HAP-1 (cell line): ENCODE data around the gene SLC39A11.

Source experiments
- DNase-seq, 2 experiments: peaks; one replicate each; pipeline ENCODE4 v3.0.0-alpha.2; 2016 to 2020; ENCODE audit warnings: low spot score in 2 of 2
- H3K27me3 ChIP-seq: fragments of 250-450 bp; sonication (Bioruptor Pico); 2 replicates; pipeline ENCODE4 v1.5.1; 2020; ENCODE audit warnings: low read depth, mild to moderate bottlenecking, moderate library complexity
- H3K36me3 ChIP-seq: fragments of 250-450 bp; sonication (Bioruptor Pico); replicated peaks from 2 replicates; pipeline ENCODE4 v1.5.1; 2020; ENCODE audit warnings: mild to moderate bottlenecking
- H3K4me1 ChIP-seq: fragments of 250-450 bp; sonication (Bioruptor Pico); 2 replicates; pipeline ENCODE4 v1.5.1; 2020; ENCODE audit warnings: mild to moderate bottlenecking
- H3K4me3 ChIP-seq: fragments of 250-450 bp; sonication (Bioruptor Pico); 2 replicates; pipeline ENCODE4 v1.5.1; 2020; ENCODE audit warnings: mild to moderate bottlenecking, moderate library complexity
- H3K9me3 ChIP-seq: fragments of 250-450 bp; sonication (Bioruptor Pico); 2 replicates; pipeline ENCODE4 v1.5.1; 2020; ENCODE audit warnings: mild to moderate bottlenecking, moderate library complexity
- in situ Hi-C: fragments of 300-500 bp; cut with MboI; formaldehyde crosslinking; loops from 3 replicates; pipeline ENCODE4 v1.14.3; 2020; ENCODE audit warnings: low sequenced_read_pairs, inconsistent platforms, mixed read lengths

SLC39A11 gene

DNA sequence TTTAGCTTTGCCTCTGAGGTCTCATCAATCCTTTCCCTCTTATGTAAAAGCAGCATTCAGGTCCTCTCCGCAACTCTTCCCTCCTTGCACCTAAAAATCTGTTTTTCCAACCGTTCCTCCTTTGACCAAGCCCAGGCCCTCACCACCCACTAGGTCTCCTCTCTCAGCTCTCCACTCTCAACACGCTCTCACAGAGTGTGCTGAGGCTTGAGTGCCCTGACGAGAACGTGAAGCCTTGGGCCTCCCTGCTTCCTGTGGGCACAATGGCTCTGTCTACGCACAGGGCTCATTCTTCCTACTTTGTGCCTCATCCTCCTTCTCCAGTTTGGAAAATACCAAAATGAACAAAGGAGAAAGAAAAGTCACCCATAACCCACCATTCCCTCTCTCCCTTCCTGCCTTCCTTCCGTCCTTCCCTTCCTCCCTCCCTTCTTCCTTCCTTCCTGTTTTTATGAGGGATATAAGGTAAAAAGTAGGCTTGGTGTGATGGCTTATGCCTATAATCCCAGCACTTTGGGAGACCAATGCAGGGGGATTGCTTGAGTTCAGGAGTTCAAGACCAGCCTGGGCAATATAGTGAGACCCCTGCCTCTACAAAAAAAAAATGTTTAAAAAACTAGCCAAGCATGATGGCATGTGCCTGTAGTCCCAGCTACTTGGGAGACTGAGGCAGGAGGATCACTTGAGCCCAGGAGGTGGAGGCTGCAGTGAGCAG, 31.3 kb upstream of the SLC39A11 start:
- no peaks in the 10 kb centered on the region for H3K36me3 ChIP-seq
- no peaks in the 10 kb centered on the region for H3K27me3 ChIP-seq
- H3K4me3 ChIP-seq, result no peak overlapping the region
- in situ Hi-C loops, result no loop called here
- no peak for DNase-seq
- no peaks in the 10 kb centered on the region for H3K9me3 ChIP-seq
- no peaks in the 10 kb centered on the region for H3K4me1 ChIP-seq

DNA sequence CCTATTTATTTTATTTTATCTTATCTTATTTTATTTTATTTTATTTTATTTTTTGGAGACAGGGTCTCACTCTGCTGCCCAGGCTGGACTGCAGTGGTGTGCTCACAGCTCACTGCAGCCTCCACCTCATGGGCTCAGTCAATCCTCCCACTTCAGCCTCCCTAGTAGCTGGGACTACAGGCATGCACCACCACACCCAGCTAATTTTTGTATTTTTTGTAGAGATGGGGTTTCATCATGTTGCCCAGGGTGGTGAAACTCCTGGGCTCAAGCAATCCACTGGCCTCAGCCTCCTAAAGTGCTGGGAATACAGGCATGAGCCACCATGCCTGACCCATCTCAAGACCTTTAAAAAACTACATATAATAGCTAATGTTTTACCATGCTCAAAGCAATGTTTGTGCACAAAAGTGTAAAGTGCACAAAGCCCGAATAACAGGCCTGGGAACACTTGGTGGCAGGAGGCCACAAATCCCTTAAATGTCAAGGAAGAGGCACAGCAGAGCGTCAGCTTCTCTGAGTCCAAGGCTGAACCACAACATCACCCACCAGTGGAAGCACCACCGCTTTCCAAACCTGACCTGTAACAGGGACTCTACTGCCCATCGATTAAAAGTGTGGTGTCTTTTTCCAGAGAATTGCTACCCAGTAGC, 30.6 kb upstream of the SLC39A11 start:
- Histone ChIP-seq H3K9me3 (no peaks in the 10 kb centered on the region), H3K4me3 (no peak overlapping the region), H3K4me1 (no peaks in the 10 kb centered on the region), H3K36me3 (no peaks in the 10 kb centered on the region), H3K27me3 (no peaks in the 10 kb centered on the region)
- no peak for DNase-seq
- in situ Hi-C loops, result no loop called here

DNA sequence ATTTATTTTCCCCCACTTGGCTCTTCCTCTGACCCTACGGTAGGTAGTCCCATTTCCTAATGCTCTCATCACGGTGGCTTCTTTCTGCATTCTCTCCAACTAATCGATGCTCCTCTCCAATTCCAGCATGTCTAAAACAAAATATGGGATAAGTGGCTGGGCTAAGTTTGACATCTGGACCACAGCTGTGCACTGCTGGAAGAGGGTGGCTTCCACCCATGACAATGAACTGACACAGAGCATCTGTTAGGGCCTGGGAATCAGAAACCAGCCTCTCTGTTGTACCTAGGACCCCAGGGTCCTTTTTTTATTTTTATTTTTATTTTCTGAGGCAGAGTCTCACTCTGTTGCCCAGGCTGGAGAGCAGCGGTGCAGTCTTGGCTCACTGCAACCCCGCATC, 29.0 kb upstream of the SLC39A11 start:
- Histone ChIP-seq H3K4me1 (no peaks in the 10 kb centered on the region), H3K9me3 (no peaks in the 10 kb centered on the region), H3K36me3 (no peaks in the 10 kb centered on the region), H3K4me3 (no peak overlapping the region), H3K27me3 (no peaks in the 10 kb centered on the region)
- in situ Hi-C loops, result no loop called here
- no peak for DNase-seq

DNA sequence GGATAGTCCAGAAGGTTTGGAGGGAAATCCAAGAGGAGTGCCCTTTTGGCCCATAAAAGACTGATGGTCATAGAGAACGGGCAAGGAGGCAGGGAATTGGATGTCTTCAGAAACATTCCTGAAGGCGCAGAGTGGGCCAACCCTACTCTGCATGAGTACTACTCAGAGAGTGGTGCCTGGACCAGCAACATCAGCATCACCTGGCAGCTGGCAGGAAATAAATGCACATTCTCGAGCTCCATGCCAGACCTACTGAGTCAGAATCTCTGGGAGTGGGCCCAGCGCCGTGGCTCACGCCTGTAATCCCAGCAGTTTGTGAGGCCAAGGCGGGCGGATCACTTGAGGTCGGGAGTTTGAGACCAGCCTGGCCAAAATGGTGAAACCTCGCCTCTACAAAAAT, 27.1 kb upstream of the SLC39A11 start:
- Histone ChIP-seq H3K4me1 (no peaks in the 10 kb centered on the region), H3K9me3 (no peaks in the 10 kb centered on the region), H3K27me3 (no peaks in the 10 kb centered on the region), H3K4me3 (no peak overlapping the region), H3K36me3 (no peaks in the 10 kb centered on the region)
- no peak for DNase-seq
- in situ Hi-C loops, result no loop called here

DNA sequence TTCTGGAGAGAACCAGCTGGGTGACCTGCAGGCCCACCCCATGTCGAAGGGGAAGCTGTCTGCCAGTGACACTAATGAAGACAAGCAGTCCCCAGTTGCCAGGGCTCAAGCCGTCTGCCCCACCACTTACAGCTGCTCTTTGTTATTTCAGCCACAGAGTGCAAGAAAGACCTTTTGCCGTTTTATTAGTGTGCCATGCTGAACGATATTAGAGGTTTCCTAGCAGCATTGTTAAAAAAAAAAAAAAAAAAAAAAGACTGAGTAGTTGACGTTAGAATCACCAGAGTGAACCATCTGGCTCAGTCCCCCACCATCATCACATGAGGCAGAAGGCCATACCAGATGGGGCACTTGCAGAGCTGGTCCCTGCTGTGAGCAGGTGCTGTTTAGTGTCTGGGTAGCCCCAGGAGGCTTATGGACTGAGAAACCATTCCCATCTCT, 26.5 kb upstream of the SLC39A11 start:
- H3K36me3 ChIP-seq, result no peaks in the 10 kb centered on the region
- H3K27me3 ChIP-seq, result no peaks in the 10 kb centered on the region
- no peaks in the 10 kb centered on the region for H3K4me1 ChIP-seq
- H3K4me3 ChIP-seq, result no peak overlapping the region
- in situ Hi-C loops, result no loop called here
- no peak for DNase-seq
- H3K9me3 ChIP-seq, result no peaks in the 10 kb centered on the region

DNA sequence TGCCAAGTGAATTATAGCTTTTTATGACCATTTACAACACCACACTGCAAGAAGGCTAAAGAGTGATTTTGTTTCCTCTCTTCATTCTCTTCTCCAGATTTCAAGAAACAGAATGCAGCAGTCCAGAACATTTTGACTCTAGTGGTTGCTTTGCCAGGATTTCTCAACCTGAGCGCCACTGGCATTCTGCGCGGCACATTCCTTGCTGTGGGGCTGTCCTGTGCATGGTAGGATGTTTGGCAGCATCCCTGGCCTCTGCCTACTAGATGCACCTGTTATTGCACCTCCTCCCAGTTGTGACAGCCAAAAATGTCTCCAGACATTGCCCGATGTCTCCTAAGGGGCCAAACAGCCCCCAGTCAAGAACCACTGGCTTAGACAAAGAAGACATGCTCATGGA, 25.7 kb upstream of the SLC39A11 start:
- DNase-seq, result no peak
- Histone ChIP-seq H3K27me3 (no peaks in the 10 kb centered on the region), H3K36me3 (no peaks in the 10 kb centered on the region), H3K4me3 (no peak overlapping the region), H3K9me3 (no peaks in the 10 kb centered on the region), H3K4me1 (no peaks in the 10 kb centered on the region)
- in situ Hi-C loops, result no loop called here

DNA sequence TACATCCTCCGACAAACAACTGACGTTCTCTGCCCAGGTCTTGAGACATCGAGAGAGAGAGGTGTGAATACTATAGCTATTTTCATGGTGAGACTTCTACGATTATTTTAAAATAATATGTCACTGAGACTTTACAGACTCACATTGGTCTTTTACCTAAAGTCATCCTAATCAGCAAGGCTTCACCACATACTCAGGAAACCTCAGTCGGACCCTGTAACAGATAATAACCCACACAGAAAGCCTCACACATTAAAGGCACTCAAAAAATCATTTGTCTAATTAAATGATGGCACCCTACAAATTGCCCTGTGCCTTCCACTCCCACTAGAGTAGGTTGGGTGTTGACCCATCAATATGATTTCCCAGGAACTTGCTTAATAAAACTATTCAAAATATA, 19.8 kb upstream of the SLC39A11 start:
- H3K36me3 ChIP-seq, result no peaks in the 10 kb centered on the region
- no peaks in the 10 kb centered on the region for H3K27me3 ChIP-seq
- H3K4me1 ChIP-seq, result no peaks in the 10 kb centered on the region
- H3K4me3 ChIP-seq, result no peak overlapping the region
- DNase-seq, result no peak
- H3K9me3 ChIP-seq, result no peaks in the 10 kb centered on the region
- in situ Hi-C loops, result no loop called here

DNA sequence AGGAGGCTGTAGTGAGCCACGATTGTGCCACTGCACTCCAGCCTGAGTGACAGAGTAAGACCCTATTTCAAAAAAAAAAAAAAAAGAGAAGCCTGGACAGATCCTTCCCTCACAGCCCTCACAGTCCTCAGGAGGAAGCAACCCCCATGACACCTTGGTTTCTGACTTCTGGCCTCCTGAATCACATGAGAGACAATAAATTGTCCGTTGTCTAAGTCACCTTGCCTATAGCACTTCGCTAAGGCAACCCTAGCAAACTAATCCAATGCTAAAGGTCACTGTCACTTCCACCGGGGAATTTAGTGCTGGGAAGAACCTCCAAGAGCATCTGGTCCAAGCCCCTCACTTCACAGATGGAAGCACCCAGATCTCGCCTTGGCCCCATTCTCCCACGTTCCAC, 18.9 kb upstream of the SLC39A11 start:
- DNase-seq, result no peak
- Histone ChIP-seq H3K36me3 (no peaks in the 10 kb centered on the region), H3K4me1 (no peaks in the 10 kb centered on the region), H3K27me3 (no peaks in the 10 kb centered on the region), H3K9me3 (no peaks in the 10 kb centered on the region), H3K4me3 (no peak overlapping the region)
- in situ Hi-C loops, result no loop called here

DNA sequence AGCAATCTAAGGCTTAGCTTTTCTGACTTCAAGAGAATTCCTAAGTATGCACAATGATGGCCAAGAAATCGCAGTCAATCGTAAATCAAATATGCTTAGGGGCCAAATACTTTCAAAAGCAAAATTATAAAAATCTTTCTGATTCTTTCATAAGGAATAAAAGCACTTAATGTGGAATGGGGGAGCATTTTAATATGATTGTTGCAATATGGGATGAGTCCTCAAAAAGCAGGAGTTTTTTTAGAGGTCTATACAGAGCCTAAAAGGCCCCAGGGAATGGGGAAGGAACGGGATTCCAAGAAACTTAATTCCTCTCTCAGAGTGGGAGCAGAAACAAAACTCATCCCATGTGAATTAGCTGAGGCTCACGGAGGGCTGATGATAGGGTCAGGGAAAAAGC, 14.7 kb upstream of the SLC39A11 start:
- no peaks in the 10 kb centered on the region for H3K27me3 ChIP-seq
- no peak for DNase-seq

DNA sequence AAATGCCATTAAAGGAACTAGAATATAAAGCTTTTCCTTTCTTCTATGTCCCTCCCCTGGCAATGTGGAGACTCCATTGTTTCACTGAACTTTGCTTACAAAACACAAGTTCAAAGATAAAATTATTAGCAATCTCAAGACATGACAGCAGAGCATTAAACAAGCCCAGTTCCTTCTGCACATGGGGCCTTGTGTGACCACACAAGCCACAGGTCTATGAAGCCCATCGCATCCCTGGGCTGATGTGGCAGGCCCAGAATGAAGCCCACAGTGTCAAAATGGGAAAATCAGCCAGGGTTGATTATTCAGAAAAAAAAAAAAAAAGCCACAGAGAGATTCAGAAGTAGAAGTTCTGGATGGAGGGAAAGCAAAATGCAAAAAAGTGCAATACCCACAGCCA, 12.9 kb upstream of the SLC39A11 start:
- Histone ChIP-seq H3K27me3 (no peaks in the 10 kb centered on the region), H3K4me1 (no peaks in the 10 kb centered on the region), H3K9me3 (no peaks in the 10 kb centered on the region), H3K36me3 (no peaks in the 10 kb centered on the region), H3K4me3 (no peak overlapping the region)
- in situ Hi-C loops, result no loop called here
- no peak for DNase-seq

More for the DNA sequence above, 14.7 kb upstream of the SLC39A11 start:
- Histone ChIP-seq H3K36me3 (no peaks in the 10 kb centered on the region), H3K4me1 (no peaks in the 10 kb centered on the region), H3K9me3 (no peaks in the 10 kb centered on the region), H3K4me3 (no peak overlapping the region)
- in situ Hi-C loops, result no loop called here

DNA sequence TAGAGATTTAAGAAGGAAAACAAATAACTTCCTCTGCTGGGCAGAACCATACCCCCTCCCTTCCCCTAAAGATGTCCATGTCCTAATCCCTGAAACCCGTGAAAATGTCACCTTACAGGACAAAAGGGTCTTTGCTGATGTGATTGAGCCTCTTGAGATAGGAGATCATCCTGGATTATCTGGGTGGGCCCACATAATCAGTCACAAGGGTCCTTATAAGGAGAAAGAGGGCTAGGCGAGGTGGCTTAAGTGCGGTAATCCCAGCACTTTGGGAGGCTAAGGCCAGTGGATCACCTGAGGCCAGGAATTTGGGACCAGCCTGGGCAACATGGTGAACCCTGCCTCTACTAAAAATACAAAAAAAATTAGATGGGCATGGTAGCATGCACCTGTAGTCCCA, 12.0 kb upstream of the SLC39A11 start:
- DNase-seq, result no peak
- H3K27me3 ChIP-seq, result no peaks in the 10 kb centered on the region
- H3K36me3 ChIP-seq, result no peaks in the 10 kb centered on the region
- H3K4me3 ChIP-seq, result no peak overlapping the region
- in situ Hi-C loops, result no loop called here
- H3K4me1 ChIP-seq, result no peaks in the 10 kb centered on the region
- H3K9me3 ChIP-seq, result no peaks in the 10 kb centered on the region

DNA sequence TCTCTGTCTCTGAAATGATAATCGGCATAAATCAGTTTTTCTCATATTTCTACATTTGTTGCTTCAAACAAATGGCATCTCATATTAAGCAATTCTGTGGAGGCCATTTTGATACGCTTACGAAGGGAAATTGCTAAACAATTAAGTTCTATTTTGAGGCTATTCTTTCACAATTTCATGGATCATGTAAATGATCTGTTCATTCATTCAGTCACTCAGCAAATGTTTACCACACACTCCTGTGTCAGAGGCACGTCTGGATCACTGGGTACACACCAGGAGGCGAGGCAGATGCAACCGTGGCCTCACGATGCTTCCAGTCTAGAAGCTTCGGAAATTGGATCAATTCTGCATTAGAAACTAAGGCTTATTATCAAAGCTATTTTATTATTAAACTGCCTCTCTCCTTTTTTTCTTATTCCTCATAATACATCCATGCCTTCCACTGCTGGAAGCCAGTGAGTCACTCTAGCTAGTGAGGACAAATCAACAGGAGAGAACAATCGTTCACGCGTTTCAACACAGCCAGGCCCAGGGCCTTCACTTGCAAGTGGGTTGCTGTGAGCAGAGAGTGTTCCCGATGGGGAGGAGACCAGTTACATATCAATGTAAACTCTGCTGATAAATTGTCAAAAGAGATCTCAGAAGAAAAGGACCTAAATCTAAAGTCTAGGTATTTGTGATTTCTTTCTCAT, 11.3 kb upstream of the SLC39A11 start:
- Histone ChIP-seq H3K9me3 (no peaks in the 10 kb centered on the region), H3K4me3 (no peak overlapping the region), H3K27me3 (no peaks in the 10 kb centered on the region), H3K4me1 (no peaks in the 10 kb centered on the region), H3K36me3 (no peaks in the 10 kb centered on the region)
- no peak for DNase-seq
- in situ Hi-C loops, result no loop called here

DNA sequence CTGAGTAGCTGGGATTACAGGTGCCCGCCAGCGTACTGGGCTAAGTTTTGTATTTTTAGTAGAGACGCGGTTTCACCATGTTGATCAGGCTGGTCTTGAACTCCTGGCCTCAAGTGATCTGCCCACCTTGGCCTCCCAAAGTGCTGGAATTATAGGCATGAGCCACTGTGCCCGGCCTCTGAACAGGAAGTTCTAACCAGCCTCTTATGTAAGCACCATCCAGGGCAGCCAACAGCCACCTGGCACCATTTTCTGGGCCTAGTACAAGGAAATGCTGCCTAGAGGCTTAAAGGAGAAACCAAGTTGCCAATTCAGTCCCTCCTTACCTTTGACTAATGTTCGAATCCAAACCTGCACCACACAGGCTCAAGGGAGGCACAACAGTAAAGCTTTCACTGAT, 8.5 kb upstream of the SLC39A11 start:
- Histone ChIP-seq H3K4me1 (no peaks in the 10 kb centered on the region), H3K27me3 (peaks cover 2% of the 10 kb centered on the region; the same call in 1 of the 2 replicates), H3K4me3 (no peak overlapping the region), H3K36me3 (no peaks in the 10 kb centered on the region), H3K9me3 (no peaks in the 10 kb centered on the region)
- in situ Hi-C loops, result no loop called here
- no peak for DNase-seq

DNA sequence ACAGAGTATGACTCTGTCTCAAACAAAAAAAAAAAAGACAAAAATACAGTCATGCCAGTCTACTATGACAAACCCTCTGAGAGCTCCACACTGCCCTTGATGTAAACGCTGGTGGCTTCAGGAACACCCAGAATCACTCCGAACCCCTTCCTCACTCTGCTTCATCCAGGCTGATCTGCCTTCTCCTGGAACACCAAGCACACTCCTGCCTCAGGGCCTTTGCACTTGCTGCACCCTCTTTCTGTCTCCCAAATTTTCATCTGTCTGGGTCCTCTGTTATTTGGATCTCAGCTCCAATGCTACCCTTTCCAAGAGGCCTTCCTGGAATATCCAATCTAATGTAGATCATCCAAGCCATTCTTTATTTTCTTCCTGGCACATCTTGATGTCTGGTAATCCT, 7.9 kb upstream of the SLC39A11 start:
- in situ Hi-C loops, result no loop called here
- H3K4me3 ChIP-seq, result no peak overlapping the region
- H3K4me1 ChIP-seq, result no peaks in the 10 kb centered on the region
- no peak for DNase-seq
- no peaks in the 10 kb centered on the region for H3K9me3 ChIP-seq
- no peaks in the 10 kb centered on the region for H3K36me3 ChIP-seq
- H3K27me3 ChIP-seq, result peaks cover 2% of the 10 kb centered on the region; the same call in 1 of the 2 replicates
